Femur (tissue), 1 donor: ENCODE data around the gene TOR1B.

Source experiments
- DNase-seq: peaks from one replicate; pipeline ENCODE4 v3.0.0-alpha.2; 2017

The TOR1B gene

GRCh38 chr9:129849901-129850300, 46.9 kb downstream of the TOR1B start:
- DNase-seq: no peak

GRCh38 chr9:129850821-129851550, 48.0 kb downstream of the TOR1B start:
- no peak for DNase-seq

GRCh38 chr9:129851821-129852220, 48.8 kb downstream of the TOR1B start:
- DNase-seq: no peak

- no peak for DNase-seq
Measured at GRCh38 chr9:129852579-129852978, 49.6 kb downstream of the TOR1B start.

GRCh38 chr9:129853614-129854013, 50.6 kb downstream of the TOR1B start:
- no peak for DNase-seq

- no peak for DNase-seq
Measured at GRCh38 chr9:129854588-129855110, 51.7 kb downstream of the TOR1B start.

GRCh38 chr9:129857207-129857606, 54.2 kb downstream of the TOR1B start:
- no peak for DNase-seq

- DNase-seq: no peak
Measured at GRCh38 chr9:129858167-129858962, 55.4 kb downstream of the TOR1B start.
